ENCODE data around the gene C2orf68. TPM values are rescaled to one million over a fixed set of nuclear protein-coding genes. Genes with fewer than 3 reads are reported as not detected.

C2orf68 gene
- total and polyA plus RNA-seq, 2 of the 13 experiments (the other 11 are each of a cell fraction or from before 2014, with no cell fraction given) = 47.1 to 77.4 TPM

DNA sequence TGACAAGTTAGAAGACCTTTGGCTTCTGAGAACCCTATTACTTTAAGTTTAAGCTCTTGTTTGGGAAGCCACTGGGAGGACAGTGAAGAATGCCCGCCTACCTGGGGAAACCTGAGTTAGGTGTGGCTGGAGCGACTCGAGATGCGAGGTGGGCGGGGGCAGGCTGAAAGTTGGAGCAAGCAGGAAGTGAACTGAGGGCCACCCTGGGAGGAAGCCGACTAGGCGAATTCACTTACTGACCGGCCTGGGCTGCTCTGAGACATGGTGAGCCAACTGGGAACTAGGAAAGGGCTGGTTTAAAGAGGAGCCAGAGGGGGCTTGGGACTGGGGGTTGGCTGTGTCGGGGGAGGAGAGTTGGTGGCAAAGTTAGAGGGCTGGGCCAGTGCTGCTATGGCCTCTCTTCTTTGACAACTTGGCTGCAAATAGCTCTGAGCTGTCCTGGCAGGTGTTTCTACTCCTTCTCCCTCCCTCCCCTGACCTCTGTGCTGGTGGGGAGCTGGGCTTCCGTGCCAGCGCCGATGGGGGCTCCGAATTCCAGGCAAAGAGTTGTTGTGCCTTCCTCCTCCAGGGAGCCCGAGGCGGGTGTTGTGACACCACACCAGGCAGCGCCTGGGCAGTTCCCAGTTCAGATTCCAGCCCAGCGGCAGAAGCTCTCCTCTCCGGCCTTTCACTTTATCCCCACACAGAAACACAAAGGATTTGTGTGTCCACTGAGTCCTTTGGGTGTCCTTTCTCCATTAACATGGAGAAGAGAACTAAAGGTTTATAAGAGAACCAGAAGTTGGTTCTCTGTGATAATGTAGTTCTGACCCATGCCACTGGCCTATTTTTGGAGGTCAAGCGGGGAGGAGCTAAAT, 34.3 kb downstream of the C2orf68 start, which contains the start of gene VAMP8:
Gene VAMP8 (plus strand): TSS at position 201 of the 857 bp plus-strand sequence. CDS start 61 bp downstream, at position 262.
- in situ Hi-C loops (cut with HindIII; ENCODE audit: extremely low pct_ligation_motif_present, low pct_unique_long_range_greater_than_20kb) (no loop called here), intact Hi-C loops (cut with micrococcal nuclease; ENCODE audit: unreplicated experiment) (loop anchor here (1.0 to 2.0 kb wide), 3 partner anchors 8 to 25 kb away; partner anchors contain the start of genes GGCX and TMEM150A)
- H3K9me3 ChIP-seq (ENCODE audit: low read length) = no peaks in the 10 kb centered on the region
- H3K9ac ChIP-seq (ENCODE audit: insufficient read depth, low read depth, low read length) = peak within 1 kb of the TSS; percentile 80
- no peaks in the 10 kb centered on the region for H4K20me1 ChIP-seq (ENCODE audit: insufficient read depth, low read length)
- BruUV-seq (replicated peaks) = no TSS peak
- WGBS (ENCODE audit: low lambda C conversion rate) = 2% methylated on average over 19 of the region's 19 CpGs
- ATAC-seq = peak; percentile 86
- peak; percentile 15 for FAIRE-seq
- H2AFZ ChIP-seq (ENCODE audit: low read length) = peak within 1 kb of the TSS; percentile 84
- peaks cover 12% of the 10 kb centered on the region for H3K79me2 ChIP-seq (ENCODE audit: insufficient read depth, low read length)
- H3K27me3 ChIP-seq (ENCODE audit: control insufficient read depth in 1 of 2, insufficient read depth in 2 of 2, low read length in 2 of 2) = peaks cover 0 to 3% of the 10 kb centered on the region in 2 experiments; a peak in 2 of 5 replicates
- ChIA-PET POLR2A (interaction anchor here (0.7 to 12.7 kb wide), 23 partner anchors 8 to 178 kb away, joined by 3 to 201 read pairs (median 8); partner anchors contain the start of genes C2orf68, GGCX, MAT2A and RNF181), CTCF (ENCODE audit: low intra/inter-chr PET ratio, low total read pairs) (no interaction called here)
- peak within 1 kb of the TSS; percentile 64 for H3K27ac ChIP-seq (ENCODE audit: extremely low read length, insufficient read depth, low read length)
- peak within 1 kb of the TSS; percentile 79 to 90 (median 87) for H3K4me3 ChIP-seq (replicated peaks in 1 of 3; ENCODE audit: insufficient read depth in 1 of 3, low read depth in 2 of 3, low read length in 3 of 3)
- H3K4me2 ChIP-seq (ENCODE audit: low read depth, low read length) = peak within 1 kb of the TSS; percentile 95
- peak; percentile 44 for DNase-seq (ENCODE audit: low spot score)
- peaks cover 58% of the 10 kb centered on the region for H3K4me1 ChIP-seq (ENCODE audit: insufficient read depth, low read length)
- peaks cover 0 to 7% of the 10 kb centered on the region in 2 experiments; a peak in 4 of 5 replicates for H3K36me3 ChIP-seq (replicated peaks in 1 of 2; ENCODE audit: control insufficient read depth in 1 of 2, insufficient read depth in 2 of 2, low read length in 2 of 2)
- no peak for TF ChIP-seq BORCS8-MEF2B (CRISPR knock-in tag; IDR thresholded peaks at IDR 0.05)
- 0 out of 2 replicates have a peak, but pooled peaks have one; percentile 39 for TF ChIP-seq ZNF430 (CRISPR knock-in tag; IDR thresholded peaks at IDR 0.05)
- TF ChIP-seq ZNF33A (CRISPR knock-in tag; IDR thresholded peaks at IDR 0.05; ENCODE audit: borderline replicate concordance) = no peak
- no peak; the same call in 1 of the 2 replicates for TF ChIP-seq ZNF350 (CRISPR knock-in tag; IDR thresholded peaks at IDR 0.05; ENCODE audit: borderline replicate concordance, low read depth)
- TF ChIP-seq, protein P1, sequence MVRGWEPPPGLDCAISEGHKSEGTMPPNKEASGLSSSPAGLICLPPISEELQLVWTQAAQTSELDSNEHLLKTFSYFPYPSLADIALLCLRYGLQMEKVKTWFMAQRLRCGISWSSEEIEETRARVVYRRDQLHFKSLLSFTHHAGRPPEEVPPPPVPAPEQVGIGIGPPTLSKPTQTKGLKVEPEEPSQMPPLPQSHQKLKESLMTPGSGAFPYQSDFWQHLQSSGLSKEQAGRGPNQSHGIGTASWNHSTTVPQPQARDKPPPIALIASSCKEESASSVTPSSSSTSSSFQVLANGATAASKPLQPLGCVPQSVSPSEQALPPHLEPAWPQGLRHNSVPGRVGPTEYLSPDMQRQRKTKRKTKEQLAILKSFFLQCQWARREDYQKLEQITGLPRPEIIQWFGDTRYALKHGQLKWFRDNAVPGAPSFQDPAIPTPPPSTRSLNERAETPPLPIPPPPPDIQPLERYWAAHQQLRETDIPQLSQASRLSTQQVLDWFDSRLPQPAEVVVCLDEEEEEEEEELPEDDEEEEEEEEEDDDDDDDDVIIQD (CRISPR knock-in tag; IDR thresholded peaks at IDR 0.05; ENCODE audit: low read depth) = no peak
- no peak for TF ChIP-seq ZSCAN30 (CRISPR knock-in tag; IDR thresholded peaks at IDR 0.05)
- TF ChIP-seq ZNF569 (CRISPR knock-in tag; IDR thresholded peaks at IDR 0.05; ENCODE audit: borderline replicate concordance) = no peak
- TF ChIP-seq AKAP8 (CRISPR knock-in tag; IDR thresholded peaks at IDR 0.05) = no peak
- no peak for TF ChIP-seq MATR3 (CRISPR knock-in tag; IDR thresholded peaks at IDR 0.05)
- TF ChIP-seq SALL2 (CRISPR knock-in tag; IDR thresholded peaks at IDR 0.05) = no peak
- no peak for TF ChIP-seq PRPF4 (IDR thresholded peaks at IDR 0.05; ENCODE audit: low read depth, low read length, poor library complexity, severe bottlenecking)
- TF ChIP-seq TSC22D2 (CRISPR knock-in tag; IDR thresholded peaks at IDR 0.05; ENCODE audit: borderline replicate concordance) = no peak
- TF ChIP-seq SMARCE1 (IDR thresholded peaks at IDR 0.05; ENCODE audit: borderline replicate concordance) = no peak
- peak; percentile 71; the same call in 1 of the 2 replicates for TF ChIP-seq ZNF292 (CRISPR knock-in tag; IDR thresholded peaks at IDR 0.05; ENCODE audit: borderline replicate concordance, low read depth)
- TF ChIP-seq ZNF761 (CRISPR knock-in tag; conservative IDR thresholded peaks at IDR 0.05) = no peak
- no peak for TF ChIP-seq ZNF337 (CRISPR knock-in tag; IDR thresholded peaks at IDR 0.05; ENCODE audit: borderline replicate concordance, low read depth)
- no peak for TF ChIP-seq WIZ (CRISPR knock-in tag; IDR thresholded peaks at IDR 0.05)
- TF ChIP-seq, protein P2, sequence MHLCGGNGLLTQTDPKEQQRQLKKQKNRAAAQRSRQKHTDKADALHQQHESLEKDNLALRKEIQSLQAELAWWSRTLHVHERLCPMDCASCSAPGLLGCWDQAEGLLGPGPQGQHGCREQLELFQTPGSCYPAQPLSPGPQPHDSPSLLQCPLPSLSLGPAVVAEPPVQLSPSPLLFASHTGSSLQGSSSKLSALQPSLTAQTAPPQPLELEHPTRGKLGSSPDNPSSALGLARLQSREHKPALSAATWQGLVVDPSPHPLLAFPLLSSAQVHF (CRISPR knock-in tag; IDR thresholded peaks at IDR 0.05) = no peak
- TF ChIP-seq NPAS2 (CRISPR knock-in tag; IDR thresholded peaks at IDR 0.05; ENCODE audit: borderline replicate concordance) = no peak
- TF ChIP-seq GATA4 (IDR thresholded peaks at IDR 0.05; ENCODE audit: borderline replicate concordance, low read depth) = no peak
- TF ChIP-seq ZNF629 (CRISPR knock-in tag; conservative IDR thresholded peaks at IDR 0.05) = no peak
- TF ChIP-seq ZNF382 (CRISPR knock-in tag; IDR thresholded peaks at IDR 0.05; ENCODE audit: borderline replicate concordance) = no peak
- no peak for TF ChIP-seq JDP2 (CRISPR knock-in tag; IDR thresholded peaks at IDR 0.05; ENCODE audit: borderline replicate concordance)
